AG20443 (cell line): ENCODE measurements around the gene FXYD2.

Experiments
- DNase-seq: peaks from one replicate; pipeline ENCODE4 v3.0.0; 2012; ENCODE audit warnings: low spot score, mixed read lengths

The FXYD2 gene

GRCh38 chr11:117835576-117835975 lies 11.0 kb upstream of the FXYD2 start:
- no peak for DNase-seq

- no peak for DNase-seq
These were observed 10.4 kb upstream of the FXYD2 start for GRCh38 chr11:117834838-117835443.

DNA sequence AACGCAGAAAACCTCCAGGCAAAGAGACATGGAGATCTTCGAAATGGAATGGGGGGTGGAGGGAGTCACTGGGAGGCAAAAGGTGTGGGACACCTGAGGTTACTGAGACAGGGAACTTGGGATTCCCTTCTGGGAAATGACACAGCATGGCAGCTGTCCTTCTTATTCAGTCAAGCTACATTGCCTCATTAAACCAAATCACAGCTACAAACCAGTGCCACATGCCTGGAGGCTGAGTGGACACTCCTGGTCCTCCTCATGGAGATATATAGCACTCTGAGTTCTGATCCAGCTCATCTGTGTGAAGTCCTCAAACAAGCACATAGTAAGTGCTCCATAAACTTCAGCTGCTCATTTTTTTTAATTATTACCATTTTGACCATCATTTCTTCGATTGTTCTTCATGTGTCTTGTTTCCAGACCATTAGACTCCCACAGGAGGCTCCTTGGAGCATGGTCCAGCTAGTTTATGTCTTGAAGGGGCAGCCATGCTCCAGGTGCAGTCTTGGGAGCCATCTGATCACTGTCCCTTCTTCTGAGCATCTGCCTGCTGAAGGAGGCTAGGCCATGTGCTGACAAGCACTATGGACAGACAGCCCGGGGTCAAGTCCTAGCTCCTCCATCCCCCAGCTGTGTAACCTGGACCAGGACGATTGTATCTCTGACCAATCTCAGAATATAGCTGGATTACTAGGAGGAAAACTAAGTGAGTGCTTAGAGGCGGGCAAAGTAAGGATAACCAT lies 9.7 kb upstream of the FXYD2 start:
- no peak for DNase-seq

DNA sequence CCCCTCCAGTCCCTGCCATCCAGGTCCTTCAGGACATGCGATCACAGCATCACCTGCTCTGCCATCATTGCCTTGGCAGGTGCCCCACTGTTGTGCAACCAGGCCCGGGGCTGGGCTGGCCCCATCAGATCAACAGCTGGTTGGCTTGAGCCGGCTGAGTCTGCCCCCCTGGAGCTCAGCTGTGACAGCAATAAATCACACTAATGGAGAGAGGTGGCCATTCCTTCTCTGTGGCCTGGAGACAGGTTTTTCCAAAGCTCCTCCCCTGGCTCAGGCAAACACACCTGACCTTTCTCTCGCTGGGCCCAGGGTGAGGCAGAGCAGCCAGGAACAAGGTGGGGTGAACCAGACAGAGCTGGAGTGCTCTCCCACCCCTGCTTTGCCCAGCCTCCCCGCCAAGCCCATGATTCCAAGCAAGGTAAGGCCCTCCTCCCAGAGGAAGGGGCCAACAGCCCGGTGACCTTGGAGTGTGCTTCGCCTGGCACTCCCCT lies 8.9 kb upstream of the FXYD2 start:
- no peak for DNase-seq

DNA sequence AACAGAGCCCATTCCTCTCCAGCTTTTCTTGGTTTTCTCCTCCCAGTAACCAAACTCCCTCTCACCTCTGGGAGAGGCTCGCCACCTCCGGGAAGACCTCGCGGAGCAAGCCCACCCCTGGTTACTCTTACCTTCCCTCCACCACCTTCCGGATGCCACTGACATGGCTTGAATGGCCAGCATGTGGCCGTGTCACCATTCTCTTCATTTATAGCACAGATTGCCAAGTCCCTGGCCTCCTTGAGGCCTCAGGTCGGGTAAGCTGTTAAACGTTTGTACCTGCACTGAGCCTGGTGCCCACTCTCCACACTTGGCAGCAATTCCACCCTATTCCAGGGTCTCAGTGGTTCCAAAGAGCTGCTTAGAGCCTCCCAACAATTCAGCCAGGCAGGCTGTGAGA lies 8.0 kb upstream of the FXYD2 start:
- no peak for DNase-seq

- DNase-seq: no peak
These were observed 7.3 kb upstream of the FXYD2 start for GRCh38 chr11:117831661-117832415.

DNA sequence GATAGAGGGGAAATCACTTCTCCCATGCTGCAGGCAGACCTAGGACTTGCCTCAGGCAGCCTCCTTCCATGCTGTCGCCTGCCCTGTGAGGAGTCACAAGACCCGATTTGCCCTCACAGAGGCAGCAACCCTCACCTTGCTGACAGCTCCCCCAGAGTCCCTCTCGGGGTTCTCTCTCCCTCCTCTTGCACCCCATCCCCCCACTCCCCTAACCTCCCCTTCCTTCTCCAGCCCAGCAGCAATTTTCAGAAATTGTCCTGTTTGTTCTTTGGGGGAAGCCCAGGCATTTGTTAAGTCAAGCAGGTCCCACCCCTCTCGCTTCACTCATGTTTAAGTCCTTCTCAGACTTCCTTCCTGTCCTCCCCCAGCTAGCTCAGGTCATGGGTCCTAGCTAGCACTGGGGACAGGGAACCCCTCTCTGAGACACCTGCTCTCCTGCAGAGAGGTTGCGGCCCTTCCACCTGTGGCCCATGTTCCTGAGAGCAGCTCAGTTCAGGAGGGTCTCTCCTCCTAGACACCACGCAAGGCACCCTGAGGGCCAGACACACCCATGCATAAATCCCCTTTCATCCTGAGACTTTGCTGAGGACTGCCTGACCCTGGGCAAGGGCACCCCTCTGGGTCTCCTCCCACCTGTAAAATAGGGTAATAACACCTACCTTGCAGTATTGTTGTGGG lies 6.3 kb upstream of the FXYD2 start:
- no peak for DNase-seq

DNA sequence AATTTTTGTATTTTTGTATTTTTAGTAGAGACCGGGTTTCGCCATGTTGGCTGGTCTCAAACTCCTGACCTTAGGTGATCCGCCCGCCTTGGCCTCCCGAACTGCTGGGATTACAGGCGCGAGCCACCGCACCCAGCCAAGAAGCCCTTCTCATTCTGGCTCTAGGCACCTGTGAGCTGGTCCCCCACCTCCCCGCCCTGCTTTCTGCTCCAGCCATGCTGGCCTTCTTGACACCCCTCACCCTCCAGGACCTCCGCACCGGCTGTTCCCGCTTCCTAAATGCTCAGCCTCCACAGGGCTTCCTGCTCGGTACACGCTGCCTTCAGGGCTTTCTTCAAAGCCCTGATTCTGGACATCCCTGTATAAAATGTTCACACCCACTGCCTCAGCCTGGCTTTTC lies 5.5 kb upstream of the FXYD2 start:
- no peak for DNase-seq

- no peak for DNase-seq
These were observed 4.8 kb upstream of the FXYD2 start for GRCh38 chr11:117829369-117829725.

DNA sequence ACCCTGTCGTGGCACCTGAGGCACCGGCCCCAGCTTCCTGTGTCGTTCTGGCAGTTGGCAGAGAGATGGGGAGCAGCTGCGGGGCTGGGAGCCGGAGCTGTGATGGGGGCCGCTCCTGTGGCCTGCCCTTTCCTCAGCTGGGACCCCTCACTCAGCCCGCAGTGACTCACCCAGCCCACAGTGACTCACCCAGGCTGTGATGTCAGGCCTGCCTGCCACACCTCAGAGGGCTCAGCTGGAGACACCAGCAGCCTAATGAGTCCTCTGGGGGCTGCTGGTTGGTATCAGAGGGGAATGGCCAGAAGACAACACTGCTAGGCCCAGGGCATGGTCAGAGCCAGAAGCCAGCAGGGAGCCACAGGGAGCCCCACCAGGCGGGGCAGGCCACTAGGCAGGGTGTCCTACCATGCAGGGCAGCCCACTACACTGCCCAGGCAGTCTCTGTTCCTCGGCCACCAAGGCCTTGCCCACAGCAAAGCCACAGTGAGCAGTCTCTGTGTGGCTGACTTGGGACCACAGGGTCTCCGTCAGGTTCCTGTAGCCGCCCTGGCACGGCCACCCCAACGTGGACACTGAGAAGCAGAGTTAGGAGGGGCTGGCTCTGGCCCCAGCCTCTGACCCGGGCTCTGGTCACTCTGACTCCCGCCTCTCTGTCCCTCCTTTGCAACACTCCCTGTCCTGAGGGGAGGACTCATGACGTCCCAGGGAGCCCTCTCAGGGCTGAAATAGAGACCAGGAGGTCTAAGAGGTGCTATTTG lies 4.2 kb upstream of the FXYD2 start:
- DNase-seq: peak; percentile 71

- no peak for DNase-seq
These were observed 3.3 kb upstream of the FXYD2 start for GRCh38 chr11:117827521-117828511.

- DNase-seq: no peak
These were observed 2.3 kb upstream of the FXYD2 start for GRCh38 chr11:117826832-117827231.

DNA sequence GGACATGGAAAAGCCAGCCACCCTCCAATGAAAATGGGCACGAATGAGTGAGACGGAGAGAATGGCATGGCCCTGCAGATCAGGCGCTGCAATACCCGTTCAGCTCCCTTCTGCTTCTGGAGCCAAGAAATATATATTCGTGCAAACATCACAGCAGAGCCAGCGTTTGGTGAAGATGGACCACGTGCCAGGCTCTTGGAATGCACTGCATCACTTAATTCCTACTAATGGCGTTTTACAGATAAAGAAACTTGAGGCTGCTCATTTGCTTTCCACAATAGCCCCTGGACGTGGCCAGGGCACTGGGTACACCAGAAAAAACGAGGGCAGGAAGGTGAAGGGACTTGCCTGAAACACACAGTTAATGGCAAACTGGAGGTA lies 1.6 kb upstream of the FXYD2 start:
- DNase-seq: no peak

- DNase-seq: no peak
These were observed 1.1 kb upstream of the FXYD2 start for GRCh38 chr11:117825538-117826189.

- DNase-seq: no peak
These were observed 561 bp downstream of the FXYD2 start for GRCh38 chr11:117823946-117824420.

DNA sequence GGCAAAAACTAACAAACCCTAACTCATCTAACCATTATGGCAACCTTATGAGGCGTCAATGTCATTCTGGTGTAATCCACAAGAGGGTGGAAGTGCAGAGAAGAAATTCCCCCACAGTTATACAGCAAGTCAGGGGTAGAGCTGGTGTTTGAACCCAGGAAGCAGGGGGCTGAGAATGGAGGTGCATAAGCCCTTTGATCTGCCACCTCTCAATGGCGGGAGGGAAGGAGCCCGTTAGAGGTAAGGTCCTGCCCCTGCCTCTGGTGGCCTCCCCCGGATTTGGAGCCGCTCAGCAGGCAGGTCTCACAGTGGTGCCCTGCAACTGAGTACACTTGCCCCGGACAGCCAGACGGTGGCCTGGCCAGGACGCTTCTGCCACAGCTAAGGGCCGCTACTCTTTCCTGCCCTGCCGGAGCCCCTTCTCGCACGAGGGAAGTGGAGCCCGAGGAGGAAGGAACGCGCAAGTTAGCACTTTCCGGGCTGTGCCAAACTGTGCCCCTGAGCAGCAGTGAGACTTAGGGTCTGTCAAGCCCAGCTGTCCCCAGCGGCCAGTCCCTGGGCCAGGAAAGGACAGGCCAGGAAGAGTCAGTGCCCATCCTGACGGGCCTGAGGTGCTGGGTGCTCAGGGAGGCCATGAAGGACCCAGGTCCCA lies 1.1 kb downstream of the FXYD2 start:
- no peak for DNase-seq

GRCh38 chr11:117822074-117823033 lies 2.2 kb downstream of the FXYD2 start:
- DNase-seq: peak; percentile 48

DNA sequence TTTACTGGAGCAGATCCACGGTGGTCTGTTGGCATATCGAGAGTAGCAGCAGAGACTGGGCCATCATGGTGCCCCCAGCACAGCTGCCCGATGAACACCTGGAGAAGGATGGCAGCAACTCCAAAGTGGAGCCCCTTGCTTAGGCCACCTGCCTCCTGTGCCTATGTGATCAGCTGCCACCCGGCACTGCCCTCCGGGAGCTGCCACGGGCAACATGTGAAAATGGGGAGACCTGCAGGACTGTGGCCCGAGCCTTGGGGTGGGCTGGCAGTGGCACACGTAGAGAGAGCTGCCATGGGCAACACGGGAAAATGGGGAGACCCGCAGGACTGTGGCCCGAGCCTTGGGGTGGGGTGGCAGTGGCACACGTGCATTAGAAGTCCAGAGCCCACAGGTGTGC lies 3.1 kb downstream of the FXYD2 start:
- DNase-seq: no peak
